DMS79 (cell line): ENCODE data around the gene TTPAL.

Source experiments
- DNase-seq: peaks from one replicate; lab custom pipeline; 2025; lab: John Stamatoyannopoulos, UW

The TTPAL gene, protein sequence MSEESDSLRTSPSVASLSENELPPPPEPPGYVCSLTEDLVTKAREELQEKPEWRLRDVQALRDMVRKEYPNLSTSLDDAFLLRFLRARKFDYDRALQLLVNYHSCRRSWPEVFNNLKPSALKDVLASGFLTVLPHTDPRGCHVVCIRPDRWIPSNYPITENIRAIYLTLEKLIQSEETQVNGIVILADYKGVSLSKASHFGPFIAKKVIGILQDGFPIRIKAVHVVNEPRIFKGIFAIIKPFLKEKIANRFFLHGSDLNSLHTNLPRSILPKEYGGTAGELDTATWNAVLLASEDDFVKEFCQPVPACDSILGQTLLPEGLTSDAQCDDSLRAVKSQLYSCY

DNA sequence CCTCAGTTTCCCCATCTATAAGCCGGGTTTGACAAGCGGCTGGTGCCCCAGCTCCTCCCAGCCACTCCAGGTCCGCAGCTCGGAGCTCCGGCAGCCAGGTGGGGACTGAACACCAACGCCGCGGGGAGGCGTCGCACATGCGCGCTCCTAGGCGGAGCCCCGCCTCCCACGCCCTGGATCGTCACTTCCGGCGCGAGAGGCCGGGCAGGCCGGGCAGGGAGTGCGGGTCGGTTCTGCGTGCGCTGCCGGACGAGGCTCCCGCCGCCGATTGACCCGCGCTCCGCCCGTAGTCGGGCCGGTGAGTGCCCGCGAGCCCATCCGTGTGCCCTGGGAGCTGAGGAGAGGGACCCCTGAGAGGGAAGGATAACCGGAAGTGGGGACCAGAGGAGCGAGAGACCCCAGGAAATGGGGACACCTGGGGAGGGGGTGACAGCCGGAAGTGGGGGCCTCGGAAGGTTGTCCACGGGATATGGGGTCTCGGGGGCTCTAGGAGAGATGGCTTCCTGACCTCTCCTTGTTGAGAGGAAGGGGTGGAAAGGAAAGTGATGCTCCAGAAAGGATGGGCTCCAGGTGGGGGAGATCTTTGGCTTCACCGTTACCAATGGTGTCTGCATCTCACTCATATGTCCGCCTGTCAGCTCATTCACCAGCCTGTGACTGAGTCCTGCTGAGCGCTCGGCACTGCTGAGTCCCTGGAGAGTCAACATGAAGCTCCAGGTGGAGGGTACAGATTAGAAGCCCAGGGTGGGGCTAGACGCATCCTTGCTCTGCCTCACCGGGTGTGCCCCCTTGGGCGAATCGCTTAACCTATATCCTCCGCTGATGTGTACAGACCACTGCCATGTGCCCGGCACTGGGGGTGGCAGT, at the start of gene TTPAL:
TSS of gene TTPAL (plus strand) at position 181 of the 867 bp plus-strand sequence. CDS start 4,126 bp downstream, outside the sequence.
- DNase-seq: peak; percentile 23

DNA sequence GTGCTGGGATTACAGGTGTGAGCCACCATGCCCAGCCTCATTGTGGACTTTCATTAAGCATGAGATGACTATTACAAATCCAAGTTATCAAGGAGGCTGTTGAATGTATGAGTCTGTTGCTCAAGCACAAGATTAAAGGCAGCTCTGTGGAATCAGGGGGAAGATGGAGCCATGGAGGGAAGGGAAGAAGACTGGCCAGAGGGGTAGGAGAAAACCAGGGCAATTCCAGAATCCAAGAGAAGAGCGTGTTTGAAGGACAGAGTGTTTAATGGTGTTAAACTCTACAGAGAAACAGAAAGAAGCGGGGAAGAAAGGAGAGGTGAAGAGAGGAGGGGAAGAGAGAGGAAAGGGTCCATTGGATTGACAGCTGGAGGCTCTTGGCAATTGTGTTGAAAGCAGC, 49.8 kb upstream of the TTPAL start:
- DNase-seq: no peak

DNA sequence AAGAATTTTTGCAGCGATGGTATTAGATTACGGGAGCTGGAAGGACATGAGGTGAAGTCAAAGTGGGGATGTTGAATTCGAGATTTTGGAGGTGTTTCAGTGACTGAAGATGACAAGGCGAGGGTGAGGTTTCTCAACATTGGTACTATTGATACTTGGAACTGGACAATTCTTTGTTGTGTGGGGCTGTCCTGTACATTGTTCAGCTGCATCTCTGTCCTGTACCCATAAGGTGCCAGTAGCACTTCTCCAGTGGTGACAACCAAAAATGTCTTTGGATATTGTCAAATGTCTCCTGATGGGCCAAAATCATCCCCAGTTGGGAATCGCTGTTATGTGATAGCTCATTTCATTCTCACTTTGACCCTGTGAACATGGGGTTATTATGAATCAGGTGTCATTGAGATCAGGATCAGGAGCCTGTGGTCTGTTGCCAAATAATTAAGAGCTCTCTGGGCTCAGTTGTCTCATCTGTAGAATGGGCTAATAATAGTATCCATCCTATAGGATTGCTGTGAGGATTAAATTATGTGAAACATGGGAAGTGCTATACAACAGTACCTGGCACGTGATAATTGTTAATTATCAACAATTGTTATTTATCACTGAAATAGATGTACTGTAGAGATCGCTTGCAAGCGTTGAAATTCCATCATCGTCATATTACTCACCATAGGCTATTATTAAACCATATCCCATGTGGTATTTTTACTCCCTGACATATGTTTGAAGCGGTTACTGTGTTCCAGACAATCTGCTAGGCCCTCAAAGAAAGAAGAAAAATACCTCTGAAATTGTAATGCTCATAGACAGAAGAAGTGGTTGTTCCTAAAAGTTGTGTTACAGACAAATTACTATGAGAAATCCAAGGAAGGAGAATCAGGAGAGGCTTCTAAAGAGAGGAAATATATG, 48.5 kb upstream of the TTPAL start:
- DNase-seq: no peak

DNA sequence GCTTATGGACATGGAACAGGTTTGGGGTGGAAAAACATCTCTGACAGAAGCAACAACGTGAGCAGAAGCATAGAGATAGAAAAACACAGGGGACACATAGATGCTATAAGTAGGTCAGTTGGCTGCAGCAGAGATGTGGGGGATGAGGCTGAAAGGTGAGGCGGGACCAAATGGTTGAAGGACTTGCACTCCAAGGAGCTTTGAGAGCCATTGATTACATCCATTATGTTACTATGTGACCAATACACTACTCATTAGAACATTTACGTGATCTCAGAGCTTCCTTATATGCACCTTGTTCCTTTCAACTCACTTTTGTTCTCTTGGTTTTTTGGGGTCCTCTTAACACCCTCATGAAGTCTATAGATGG, 47.9 kb upstream of the TTPAL start:
- no peak for DNase-seq

DNA sequence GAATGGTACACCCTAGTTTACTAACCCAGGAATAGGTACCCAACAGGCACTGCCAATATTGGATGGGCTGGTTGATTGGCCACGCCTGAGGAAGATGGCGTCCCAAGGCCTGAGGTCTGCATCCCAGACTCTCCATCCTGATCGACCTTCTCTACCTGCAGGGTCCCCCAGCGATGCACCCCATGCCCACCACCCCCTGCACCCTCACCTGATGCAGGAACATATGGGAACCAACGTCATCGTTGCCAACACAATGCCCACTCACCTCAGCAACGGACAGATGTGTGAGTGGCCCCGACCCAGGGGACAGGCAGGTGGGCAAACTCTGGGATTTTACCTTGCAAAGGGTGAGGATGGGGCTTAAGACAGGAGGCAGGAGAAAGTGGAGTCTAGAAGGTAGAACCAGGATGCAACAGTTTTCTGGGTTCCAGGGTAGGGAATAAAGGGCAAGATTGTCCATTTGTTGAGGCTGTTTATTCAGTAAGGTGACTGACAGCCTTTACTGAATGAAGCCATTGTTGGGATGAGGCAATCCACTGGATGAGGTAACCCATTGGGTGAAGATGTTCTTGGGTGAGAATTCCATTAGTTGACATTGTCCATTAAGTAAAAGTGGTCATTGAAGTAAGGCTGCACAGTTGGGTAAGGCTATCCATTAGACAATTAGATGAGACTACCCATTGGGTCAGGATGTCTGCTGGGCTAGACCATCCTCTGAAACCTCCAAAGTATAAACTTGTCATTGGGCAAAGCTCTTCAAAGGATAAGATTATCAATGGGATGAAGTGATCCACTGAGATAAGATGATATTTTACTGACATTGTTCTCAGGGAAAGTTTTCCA, 47.3 kb upstream of the TTPAL start:
- no peak for DNase-seq

DNA sequence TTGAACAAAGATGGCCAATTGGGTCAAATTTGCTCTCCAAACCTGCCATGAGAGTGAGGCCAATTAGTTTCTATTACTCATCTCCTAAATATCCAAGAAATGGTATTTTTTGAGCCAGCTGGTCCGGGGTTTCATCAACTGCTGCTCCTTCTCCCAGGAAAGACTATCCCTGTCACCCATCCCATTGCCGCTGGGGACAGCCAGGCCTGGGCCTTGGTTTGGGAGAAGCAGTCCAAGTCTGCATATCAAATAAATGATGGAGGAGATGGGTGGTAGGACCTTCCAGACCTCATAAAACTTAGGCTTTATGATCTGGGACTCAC, 46.7 kb upstream of the TTPAL start:
- DNase-seq: no peak

DNA sequence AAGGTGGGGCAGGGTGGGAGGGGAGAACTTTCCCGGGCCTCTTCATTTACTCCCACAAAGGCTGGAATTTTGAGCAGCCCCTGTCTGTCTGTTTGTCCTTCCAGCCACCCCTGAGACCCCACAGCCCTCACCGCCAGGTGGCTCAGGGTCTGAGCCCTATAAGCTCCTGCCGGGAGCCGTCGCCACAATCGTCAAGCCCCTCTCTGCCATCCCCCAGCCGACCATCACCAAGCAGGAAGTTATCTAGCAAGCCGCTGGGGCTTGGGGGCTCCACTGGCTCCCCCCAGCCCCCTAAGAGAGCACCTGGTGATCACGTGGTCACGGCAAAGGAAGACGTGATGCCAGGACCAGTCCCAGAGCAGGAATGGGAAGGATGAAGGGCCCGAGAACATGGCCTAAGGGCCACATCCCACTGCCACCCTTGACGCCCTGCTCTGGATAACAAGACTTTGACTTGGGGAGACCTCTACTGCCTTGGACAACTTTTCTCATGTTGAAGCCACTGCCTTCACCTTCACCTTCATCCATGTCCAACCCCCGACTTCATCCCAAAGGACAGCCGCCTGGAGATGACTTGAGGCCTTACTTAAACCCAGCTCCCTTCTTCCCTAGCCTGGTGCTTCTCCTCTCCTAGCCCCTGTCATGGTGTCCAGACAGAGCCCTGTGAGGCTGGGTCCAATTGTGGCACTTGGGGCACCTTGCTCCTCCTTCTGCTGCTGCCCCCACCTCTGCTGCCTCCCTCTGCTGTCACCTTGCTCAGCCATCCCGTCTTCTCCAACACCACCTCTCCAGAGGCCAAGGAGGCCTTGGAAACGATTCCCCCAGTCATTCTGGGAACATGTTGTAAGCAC, 46.0 kb upstream of the TTPAL start:
- DNase-seq: no peak

DNA sequence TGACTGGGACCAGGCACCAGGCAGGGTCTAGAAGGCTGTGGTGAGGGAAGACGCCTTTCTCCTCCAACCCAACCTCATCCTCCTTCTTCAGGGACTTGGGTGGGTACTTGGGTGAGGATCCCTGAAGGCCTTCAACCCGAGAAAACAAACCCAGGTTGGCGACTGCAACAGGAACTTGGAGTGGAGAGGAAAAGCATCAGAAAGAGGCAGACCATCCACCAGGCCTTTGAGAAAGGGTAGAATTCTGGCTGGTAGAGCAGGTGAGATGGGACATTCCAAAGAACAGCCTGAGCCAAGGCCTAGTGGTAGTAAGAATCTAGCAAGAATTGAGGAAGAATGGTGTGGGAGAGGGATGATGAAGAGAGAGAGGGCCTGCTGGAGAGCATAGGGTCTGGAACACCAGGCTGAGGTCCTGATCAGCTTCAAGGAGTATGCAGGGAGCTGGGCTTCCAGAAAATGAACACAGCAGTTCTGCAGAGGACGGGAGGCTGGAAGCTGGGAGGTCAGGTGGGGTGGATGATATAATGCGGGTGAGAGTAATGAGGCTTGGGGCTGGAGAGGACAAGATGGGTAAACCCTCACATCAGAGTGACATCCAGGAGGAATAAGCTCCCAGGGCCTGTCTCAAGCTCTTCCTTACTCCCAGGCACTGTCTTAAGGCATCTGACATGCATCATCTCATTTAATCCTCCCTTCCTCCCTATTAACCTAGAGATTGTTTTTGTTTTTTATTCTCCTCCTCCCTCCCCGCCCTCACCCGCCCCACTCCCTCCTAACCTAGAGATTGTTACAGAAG, 45.2 kb upstream of the TTPAL start:
- DNase-seq: no peak

DNA sequence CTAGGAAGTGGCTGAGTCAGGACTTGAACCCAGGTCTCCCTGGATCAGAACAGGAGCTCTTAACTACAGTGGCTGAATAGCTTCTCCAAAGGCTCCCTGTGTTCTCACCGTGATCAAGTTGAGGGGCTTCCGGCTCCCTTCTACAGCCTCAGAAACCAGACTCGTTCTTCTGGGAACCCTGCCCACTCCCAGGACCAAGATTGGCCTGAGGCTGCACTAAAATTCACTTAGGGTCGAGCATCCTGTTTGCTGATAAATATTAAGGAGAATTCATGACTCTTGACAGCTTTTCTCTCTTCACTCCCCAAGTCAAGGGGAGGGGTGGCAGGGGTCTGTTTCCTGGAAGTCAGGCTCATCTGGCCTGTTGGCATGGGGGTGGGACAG, 44.6 kb upstream of the TTPAL start:
- no peak for DNase-seq

DNA sequence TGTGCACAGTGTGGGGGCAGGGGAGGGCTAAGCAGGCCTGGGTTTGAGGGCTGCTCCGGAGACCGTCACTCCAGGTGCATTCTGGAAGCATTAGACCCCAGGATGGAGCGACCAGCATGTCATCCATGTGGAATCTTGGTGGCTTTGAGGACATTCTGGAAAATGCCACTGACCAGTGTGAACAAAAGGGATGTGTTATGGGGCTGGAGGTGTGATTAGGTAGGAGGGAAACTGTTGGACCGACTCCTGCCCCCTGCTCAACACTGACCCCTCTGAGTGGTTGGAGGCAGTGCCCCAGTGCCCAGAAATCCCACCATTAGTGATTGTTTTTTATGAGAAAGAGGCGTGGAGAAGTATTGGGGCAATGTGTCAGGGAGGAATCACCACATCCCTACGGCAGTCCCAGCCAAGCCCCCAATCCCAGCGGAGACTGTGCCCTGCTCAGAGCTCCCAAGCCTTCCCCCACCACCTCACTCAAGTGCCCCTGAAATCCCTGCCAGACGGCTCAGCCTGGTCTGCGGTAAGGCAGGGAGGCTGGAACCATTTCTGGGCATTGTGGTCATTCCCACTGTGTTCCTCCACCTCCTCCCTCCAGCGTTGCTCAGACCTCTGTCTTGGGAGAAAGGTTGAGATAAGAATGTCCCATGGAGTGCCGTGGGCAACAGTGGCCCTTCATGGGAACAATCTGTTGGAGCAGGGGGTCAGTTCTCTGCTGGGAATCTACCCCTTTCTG, 44.0 kb upstream of the TTPAL start:
- no peak for DNase-seq

DNA sequence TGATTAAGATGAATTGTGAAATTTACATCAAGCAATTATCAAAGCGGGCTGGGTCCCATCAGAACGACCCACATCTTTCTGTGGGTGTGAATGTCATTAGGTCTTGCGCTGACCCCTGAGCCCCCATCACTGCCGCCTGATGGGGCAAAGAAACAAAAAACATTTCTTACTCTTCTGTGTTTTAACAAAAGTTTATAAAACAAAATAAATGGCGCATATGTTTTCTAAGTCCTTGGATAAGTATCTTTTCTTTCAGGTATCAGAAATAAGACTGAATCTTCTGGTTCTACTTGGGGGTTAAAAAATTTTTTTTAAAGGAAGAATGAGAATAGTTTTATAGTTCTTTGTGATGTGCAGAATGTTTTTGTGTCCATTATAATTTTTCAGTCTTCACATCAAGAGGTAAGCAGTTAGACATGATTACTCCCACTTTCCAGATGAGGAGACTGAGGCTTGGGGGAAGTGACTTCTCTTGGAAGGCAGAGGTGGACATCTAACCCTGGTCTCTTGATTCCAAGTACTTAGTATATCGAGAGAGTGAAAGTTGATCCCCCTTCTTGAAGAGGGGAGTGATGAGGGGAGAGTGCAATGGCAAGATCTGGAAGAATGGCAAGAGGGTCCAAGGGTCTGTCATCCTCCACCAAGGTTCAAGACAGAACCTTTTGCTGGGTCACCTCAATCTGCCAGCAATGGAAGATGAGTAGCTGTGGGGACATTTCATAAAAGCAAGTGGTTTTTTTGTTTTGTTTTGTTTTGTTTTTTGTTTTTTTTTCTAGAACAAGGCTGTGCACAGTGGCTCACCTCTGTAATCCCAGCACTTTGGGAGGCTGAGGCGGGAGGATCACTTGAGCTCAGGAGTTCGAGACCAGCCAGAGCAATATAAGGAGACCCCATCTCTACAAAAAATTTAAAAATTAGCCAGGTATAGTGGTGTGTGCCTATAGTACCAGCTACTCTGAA, 42.8 kb upstream of the TTPAL start:
- DNase-seq: no peak

DNA sequence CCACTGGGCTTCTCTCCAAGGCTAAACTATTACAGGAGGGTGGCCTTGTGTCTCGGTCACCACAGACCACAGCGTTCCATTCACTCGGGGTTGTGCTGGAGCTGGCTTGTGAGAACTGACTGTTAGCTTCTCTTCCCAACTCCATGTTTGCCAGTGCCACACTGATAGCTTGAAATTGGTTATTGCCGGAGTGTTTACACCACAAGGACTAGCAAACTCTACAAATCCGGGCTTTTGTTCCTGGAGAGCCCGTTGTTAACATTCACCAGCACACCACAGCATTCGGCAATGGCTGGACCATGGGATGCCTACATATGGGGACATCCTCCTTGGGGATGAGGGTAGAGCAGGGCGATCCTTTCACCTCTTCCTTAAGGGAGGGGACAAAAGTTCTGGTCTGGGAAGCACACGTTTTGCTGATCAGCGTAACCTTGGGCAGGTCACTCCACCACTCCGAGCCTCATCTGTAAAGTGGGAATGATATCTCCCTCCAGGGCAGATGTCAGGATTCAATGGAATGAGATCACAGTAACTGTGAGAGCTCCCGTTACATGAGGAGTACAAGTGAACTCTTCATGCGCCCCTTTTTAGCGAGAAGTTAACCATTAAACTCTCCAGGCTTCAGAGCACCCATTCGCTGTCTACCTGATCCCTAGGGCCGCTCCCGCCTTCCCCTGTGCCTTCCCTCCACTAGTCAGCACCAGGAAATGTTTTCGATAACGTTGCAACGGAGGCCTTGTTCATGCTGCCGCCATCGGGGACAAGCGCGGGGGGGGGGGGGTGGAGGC, 41.7 kb upstream of the TTPAL start:
- no peak for DNase-seq

DNA sequence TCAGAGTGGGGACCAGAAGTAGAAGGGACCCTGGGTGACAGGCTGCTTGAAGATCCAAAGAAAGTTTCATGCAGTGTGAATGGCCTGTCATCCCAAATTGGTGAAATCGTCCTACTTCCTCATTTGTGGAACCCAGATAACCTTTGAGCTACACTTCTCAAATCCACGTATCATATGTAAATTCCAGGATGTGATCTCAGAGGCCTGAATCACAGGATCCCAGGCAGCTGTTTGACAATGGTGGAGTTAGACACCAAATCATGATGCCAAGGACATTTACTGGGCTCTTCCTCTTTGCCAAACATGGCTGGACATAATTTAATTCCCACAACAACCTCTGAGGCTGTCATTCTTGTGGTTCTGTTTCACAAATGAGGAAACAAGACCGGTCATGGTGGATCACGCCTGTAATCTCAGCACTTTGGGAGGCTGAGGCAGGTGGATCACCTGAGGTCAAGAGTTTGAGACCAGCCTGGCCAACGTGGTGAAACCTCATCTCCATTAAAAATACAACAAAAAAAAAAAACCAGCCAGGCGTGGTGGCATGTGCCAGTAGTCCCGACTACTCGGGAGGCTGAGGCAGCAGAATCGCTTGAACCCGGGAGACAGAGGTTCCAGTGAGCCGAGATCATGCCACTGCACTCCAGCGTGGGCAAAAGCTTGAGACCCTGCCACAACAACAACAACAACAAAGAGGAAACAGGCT, 39.9 kb upstream of the TTPAL start:
- DNase-seq: no peak

DNA sequence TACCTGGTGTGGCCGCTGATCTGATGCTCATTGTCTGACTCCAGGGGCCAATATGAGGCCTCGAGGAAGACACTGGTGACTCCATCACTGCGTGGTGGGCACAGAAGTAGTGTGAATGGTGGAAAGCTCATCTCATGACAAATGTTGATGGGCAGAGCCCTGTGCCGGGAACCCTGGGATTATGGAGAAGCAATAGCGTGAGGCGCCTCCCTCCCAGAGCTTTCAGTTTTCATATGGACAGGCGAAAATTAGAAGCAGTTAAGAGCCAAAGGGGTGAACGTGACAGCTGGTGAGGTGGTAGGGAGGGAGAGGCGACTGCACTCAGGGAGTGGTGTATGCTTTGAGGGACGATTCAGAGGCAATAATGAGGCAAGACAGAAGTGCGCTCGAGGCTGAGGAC, 39.3 kb upstream of the TTPAL start:
- DNase-seq: no peak

DNA sequence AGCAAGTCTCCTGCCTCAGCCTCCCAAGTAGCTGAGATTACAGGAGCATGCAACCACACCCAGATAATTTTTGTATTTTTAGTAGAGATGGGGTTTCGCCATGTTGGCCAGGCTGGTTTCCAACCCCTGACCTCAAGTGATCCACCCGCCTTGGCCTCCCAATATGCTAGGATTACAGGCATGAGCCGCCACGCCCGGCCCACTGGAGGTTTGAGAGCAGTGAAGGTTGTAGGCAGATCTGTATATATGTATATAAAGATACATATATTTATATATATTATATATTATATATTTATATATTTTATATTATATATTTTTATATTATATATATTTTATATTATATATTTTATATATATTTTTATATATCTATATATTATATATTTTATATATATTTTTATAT, 38.2 kb upstream of the TTPAL start:
- no peak for DNase-seq

DNA sequence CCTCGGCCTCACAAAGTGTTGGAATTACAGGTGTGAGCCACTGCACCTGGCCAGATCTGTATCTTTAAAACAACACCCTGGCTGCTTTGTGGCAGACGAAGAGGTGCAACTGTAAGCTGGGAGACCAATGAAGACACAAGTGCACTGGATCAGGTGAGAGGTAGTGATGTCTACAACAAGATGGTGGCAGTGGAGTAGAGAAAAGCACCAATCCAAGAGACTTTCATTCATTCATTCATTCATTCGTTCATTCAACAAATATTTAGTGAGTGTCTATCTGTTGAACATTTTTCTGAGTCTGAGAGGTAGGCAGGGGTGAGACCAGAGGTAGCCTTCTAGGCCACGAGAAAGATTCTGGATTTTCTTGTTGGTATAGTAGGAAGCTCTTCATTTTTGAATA, 36.9 kb upstream of the TTPAL start:
- DNase-seq: no peak

DNA sequence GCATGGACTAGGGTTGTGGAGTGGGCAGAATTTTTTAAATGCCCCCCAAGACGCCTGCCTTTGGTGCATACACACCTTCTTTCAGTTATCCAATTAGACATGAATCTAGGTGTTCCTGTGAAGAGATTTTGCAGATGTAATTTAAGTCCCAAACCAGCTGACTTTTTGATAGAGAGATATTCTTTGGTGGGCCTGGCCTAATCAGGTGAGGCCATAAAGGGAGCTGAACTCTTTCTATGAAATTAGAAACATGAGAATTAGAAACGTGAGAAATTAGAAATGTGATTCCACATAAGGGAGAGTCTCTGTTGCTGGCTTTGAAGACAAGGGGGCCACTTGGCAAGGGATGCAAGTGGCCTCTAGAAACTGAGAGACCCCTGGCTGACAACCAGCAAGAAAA, 36.4 kb upstream of the TTPAL start:
- DNase-seq: no peak
